Erythroblast (primary cell): ENCODE data around the gene FAR2.

Experiments used
- GATA1 ChIP-seq: IDR thresholded peaks from 2 replicates; pipeline ENCODE4 v1.6.1; 2011; ENCODE audit warnings: low read depth, mild to moderate bottlenecking, control low read depth, low read length, moderate library complexity
- POLR2A ChIP-seq: IDR thresholded peaks from 2 replicates; pipeline ENCODE4 v1.6.1; 2011; ENCODE audit warnings: mild to moderate bottlenecking, low read length

- no peak for TF ChIP-seq POLR2A
- no peak for TF ChIP-seq GATA1
Observed at GRCh38 chr12:29150462-29150861, 1.4 kb downstream of the FAR2 start.
